ENCODE measurements around the gene FLRT3.

- no peak for TF ChIP-seq EP300 (IDR thresholded peaks at IDR 0.05)
- TF ChIP-seq CTCF (IDR thresholded peaks at IDR 0.05) = no peak
- TF ChIP-seq POLR2AphosphoS5 (IDR thresholded peaks at IDR 0.05) = no peak
- TF ChIP-seq POLR2A (IDR thresholded peaks at IDR 0.05) = no peak
Measured at GRCh38 chr20:14336686-14337085, 726 bp downstream of the FLRT3 start.
